Measurements from ENCODE around the gene DCD.

DNA sequence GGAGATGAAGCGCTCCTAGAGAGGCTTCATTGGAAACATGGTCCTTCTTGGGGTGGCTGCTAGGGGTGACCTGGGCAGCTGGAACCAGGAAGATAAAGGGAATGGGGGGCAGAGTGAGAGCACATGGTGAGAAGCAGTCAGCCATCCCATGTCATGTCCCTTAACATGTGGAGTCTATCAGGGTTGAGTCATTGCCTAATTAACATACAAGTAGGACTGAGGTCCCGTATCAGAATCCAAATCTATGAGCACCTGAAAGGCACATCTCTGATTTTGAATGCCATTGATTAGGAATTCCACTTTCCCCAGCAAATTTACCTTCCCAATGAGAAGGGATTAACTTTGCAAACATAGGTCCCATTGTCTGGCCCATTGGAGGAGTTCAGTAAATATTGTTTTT is 39.4 kb downstream of the DCD start:
- TF ChIP-seq, protein P1, sequence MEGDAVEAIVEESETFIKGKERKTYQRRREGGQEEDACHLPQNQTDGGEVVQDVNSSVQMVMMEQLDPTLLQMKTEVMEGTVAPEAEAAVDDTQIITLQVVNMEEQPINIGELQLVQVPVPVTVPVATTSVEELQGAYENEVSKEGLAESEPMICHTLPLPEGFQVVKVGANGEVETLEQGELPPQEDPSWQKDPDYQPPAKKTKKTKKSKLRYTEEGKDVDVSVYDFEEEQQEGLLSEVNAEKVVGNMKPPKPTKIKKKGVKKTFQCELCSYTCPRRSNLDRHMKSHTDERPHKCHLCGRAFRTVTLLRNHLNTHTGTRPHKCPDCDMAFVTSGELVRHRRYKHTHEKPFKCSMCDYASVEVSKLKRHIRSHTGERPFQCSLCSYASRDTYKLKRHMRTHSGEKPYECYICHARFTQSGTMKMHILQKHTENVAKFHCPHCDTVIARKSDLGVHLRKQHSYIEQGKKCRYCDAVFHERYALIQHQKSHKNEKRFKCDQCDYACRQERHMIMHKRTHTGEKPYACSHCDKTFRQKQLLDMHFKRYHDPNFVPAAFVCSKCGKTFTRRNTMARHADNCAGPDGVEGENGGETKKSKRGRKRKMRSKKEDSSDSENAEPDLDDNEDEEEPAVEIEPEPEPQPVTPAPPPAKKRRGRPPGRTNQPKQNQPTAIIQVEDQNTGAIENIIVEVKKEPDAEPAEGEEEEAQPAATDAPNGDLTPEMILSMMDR (IDR thresholded peaks at IDR 0.05; ENCODE audit: borderline replicate concordance, extremely low read depth, low read length, poor library complexity, severe bottlenecking): no peak
- no peak for TF ChIP-seq EZH2 (IDR thresholded peaks at IDR 0.05; ENCODE audit: borderline replicate concordance, low read depth, low read length, severe bottlenecking)
